Measurements from ENCODE around the gene ESPN.

GRCh38 chr1:6464915-6465314, 40.3 kb downstream of the ESPN start:
- TF ChIP-seq CTCF (conservative IDR thresholded peaks at IDR 0.05; ENCODE audit: low read length) (no peak), EZH2phosphoT487 (IDR thresholded peaks at IDR 0.05; ENCODE audit: borderline replicate concordance) (no peak)

Data from Loucy (cell line).